KBM-7 (cell line): ENCODE measurements around the gene UMODL1.

Source experiments
- DNase-seq: peaks from one replicate; pipeline ENCODE4 v3.0.0-alpha.2; 2015
- in situ Hi-C: fragments of 300-500 bp; cut with MboI; formaldehyde crosslinking; loops from 2 replicates; pipeline ENCODE4 v1.14.3; 2020; ENCODE audit warnings: low sequenced_read_pairs, low pct_unique_long_range_greater_than_20kb, mixed read lengths

The UMODL1 gene

GRCh38 chr21:42056996-42057689 lies 14.0 kb upstream of the UMODL1 start:
- in situ Hi-C loops = no loop called here
- no peak for DNase-seq

GRCh38 chr21:42057851-42058437 lies 13.2 kb upstream of the UMODL1 start:
- in situ Hi-C loops = no loop called here
- no peak for DNase-seq

- in situ Hi-C loops = no loop called here
- no peak for DNase-seq
Measured at GRCh38 chr21:42058631-42059111, 12.4 kb upstream of the UMODL1 start.

- DNase-seq = no peak
- in situ Hi-C loops = no loop called here
Measured at GRCh38 chr21:42059141-42059540, 12.0 kb upstream of the UMODL1 start.

- in situ Hi-C loops = no loop called here
- no peak for DNase-seq
Measured at GRCh38 chr21:42059721-42060120, 11.4 kb upstream of the UMODL1 start.

GRCh38 chr21:42060166-42060565 lies 11.0 kb upstream of the UMODL1 start:
- in situ Hi-C loops = no loop called here

GRCh38 chr21:42061195-42061985 lies 9.7 kb upstream of the UMODL1 start:
- DNase-seq = peak; percentile 95
- in situ Hi-C loops = no loop called here

More at GRCh38 chr21:42060166-42060565, 11.0 kb upstream of the UMODL1 start:
- no peak for DNase-seq

- no peak for DNase-seq
- in situ Hi-C loops = no loop called here
Measured at GRCh38 chr21:42061986-42062235, 9.2 kb upstream of the UMODL1 start.

- in situ Hi-C loops = no loop called here
Measured at GRCh38 chr21:42062236-42063022, 8.7 kb upstream of the UMODL1 start.

GRCh38 chr21:42063191-42063570 lies 7.9 kb upstream of the UMODL1 start:
- peak; percentile 49 for DNase-seq
- in situ Hi-C loops = no loop called here

More at GRCh38 chr21:42062236-42063022, 8.7 kb upstream of the UMODL1 start:
- DNase-seq = peak; percentile 75

GRCh38 chr21:42063571-42064521 lies 7.3 kb upstream of the UMODL1 start:
- peak; percentile 81 for DNase-seq
- in situ Hi-C loops = no loop called here

GRCh38 chr21:42066521-42066920 lies 4.6 kb upstream of the UMODL1 start:
- in situ Hi-C loops = no loop called here
- DNase-seq = no peak

GRCh38 chr21:42067531-42068255 lies 3.4 kb upstream of the UMODL1 start:
- in situ Hi-C loops = no loop called here
- DNase-seq = no peak

- DNase-seq = no peak
- in situ Hi-C loops = no loop called here
Measured at GRCh38 chr21:42068256-42068545, 2.9 kb upstream of the UMODL1 start.

- DNase-seq = no peak
- in situ Hi-C loops = no loop called here
Measured at GRCh38 chr21:42068592-42068991, 2.5 kb upstream of the UMODL1 start.

- in situ Hi-C loops = no loop called here
- DNase-seq = no peak
Measured at GRCh38 chr21:42069327-42069726, 1.8 kb upstream of the UMODL1 start.

- in situ Hi-C loops = no loop called here
- DNase-seq = no peak
Measured at GRCh38 chr21:42069843-42070242, 1.3 kb upstream of the UMODL1 start.
